Activated naive CD8-positive, alpha-beta T cell treated with anti-CD3 and anti-CD28 coated beads, Interleukin-2, amount 10 ng/mL, durations not matched to agents 7 days and 5 days (primary cell): ENCODE measurements around the gene ADAMTS15. TPM values are rescaled to one million over a fixed set of nuclear protein-coding genes. Genes with fewer than 3 reads are reported as not detected.

Experiments
- ATAC-seq: fragments of 150-1000 bp; cut with Tn5 transposase; one replicate; pipeline ENCODE4 v1.10.0; 2021; ENCODE audit warnings: low read depth, moderate library complexity
- POLR2A ChIA-PET: fragments of 350-600 bp; sonication (Branson Sonifier 250); formaldehyde crosslinking; loops from one replicate; lab custom pipeline; 2021; ENCODE audit warnings: antibody characterized with exemption; lab: Charles Lee
- DNase-seq: peaks from one replicate; pipeline ENCODE4 v3.0.0; 2021
- H3K27ac Mint-ChIP-seq: one replicate; pipeline ENCODE4 v1.8.0; 2022; ENCODE audit warnings: mild to moderate bottlenecking, mixed read lengths
- H3K27me3 Mint-ChIP-seq: one replicate; pipeline ENCODE4 v1.8.0; 2022; ENCODE audit warnings: mild to moderate bottlenecking, moderate library complexity, mixed read lengths
- H3K36me3 Mint-ChIP-seq: one replicate; pipeline ENCODE4 v1.8.0; 2021; ENCODE audit warnings: mild to moderate bottlenecking, mixed read lengths
- H3K4me1 Mint-ChIP-seq: one replicate; pipeline ENCODE4 v1.8.0; 2021; ENCODE audit warnings: mixed read lengths
- H3K4me3 Mint-ChIP-seq: one replicate; pipeline ENCODE4 v1.8.0; 2022; ENCODE audit warnings: mild to moderate bottlenecking, moderate library complexity, mixed read lengths
- H3K9me3 Mint-ChIP-seq: one replicate; pipeline ENCODE4 v1.8.0; 2021; ENCODE audit warnings: mixed read lengths
- total RNA-seq, 2 experiments: library from RNA; stranded (reverse); gene quantifications; one replicate each; pipeline ENCODE4 v1.2.3, GENCODE V29; 2021

Gene ADAMTS15
- total RNA-seq, 2 experiments from 2014 or later: 0.08 to 0.11 TPM

GRCh38 chr11:130515829-130516553 is 67.5 kb downstream of the ADAMTS15 start:
- Mint-ChIP-seq H3K4me1 (no peaks in the 10 kb centered on the region), H3K9me3 (no peaks in the 10 kb centered on the region), H3K36me3 (no peaks in the 10 kb centered on the region), H3K4me3 (no peak overlapping the region), H3K27me3 (peaks cover 3% of the 10 kb centered on the region), H3K27ac (no peak overlapping the region)
- no peak for ATAC-seq
- POLR2A ChIA-PET: no interaction called here
- no peak for DNase-seq

GRCh38 chr11:130516554-130517505 is 68.4 kb downstream of the ADAMTS15 start:
- no peaks in the 10 kb centered on the region for H3K4me1 Mint-ChIP-seq
- H3K4me3 Mint-ChIP-seq: no peak overlapping the region
- H3K36me3 Mint-ChIP-seq: no peaks in the 10 kb centered on the region
- no peak overlapping the region for H3K27ac Mint-ChIP-seq
- H3K9me3 Mint-ChIP-seq: no peaks in the 10 kb centered on the region
- DNase-seq: no peak
- H3K27me3 Mint-ChIP-seq: peaks cover 3% of the 10 kb centered on the region
- ATAC-seq: no peak
- POLR2A ChIA-PET: no interaction called here

DNA sequence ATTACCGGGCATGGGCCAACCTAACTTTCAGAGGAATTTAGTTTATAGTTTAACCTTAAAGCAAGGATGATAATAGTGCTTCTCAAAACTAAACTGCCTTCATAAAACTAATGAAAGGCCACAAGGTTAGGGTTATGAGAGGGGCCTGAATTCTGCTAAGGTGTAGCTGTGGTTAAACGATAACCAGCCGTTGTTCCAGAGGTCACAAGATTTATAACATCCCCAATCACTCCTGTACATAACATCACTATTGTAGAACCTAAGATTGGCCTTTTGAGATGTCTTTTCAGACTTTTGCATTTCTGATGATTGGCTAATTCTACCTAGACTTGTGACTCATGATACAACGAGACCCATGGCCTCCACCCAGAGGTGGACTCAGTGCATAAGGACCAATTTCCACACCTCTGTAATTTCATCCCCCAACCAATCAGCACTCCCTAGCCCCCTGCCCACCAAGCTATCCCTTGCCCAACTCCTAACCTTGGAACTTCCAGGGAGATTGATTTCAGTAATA is 69.8 kb downstream of the ADAMTS15 start:
- Mint-ChIP-seq H3K27me3 (peaks cover 3% of the 10 kb centered on the region), H3K4me3 (no peak overlapping the region), H3K27ac (no peak overlapping the region), H3K36me3 (no peaks in the 10 kb centered on the region), H3K4me1 (no peaks in the 10 kb centered on the region), H3K9me3 (no peaks in the 10 kb centered on the region)
- DNase-seq: no peak
- ATAC-seq: no peak
- POLR2A ChIA-PET: no interaction called here

DNA sequence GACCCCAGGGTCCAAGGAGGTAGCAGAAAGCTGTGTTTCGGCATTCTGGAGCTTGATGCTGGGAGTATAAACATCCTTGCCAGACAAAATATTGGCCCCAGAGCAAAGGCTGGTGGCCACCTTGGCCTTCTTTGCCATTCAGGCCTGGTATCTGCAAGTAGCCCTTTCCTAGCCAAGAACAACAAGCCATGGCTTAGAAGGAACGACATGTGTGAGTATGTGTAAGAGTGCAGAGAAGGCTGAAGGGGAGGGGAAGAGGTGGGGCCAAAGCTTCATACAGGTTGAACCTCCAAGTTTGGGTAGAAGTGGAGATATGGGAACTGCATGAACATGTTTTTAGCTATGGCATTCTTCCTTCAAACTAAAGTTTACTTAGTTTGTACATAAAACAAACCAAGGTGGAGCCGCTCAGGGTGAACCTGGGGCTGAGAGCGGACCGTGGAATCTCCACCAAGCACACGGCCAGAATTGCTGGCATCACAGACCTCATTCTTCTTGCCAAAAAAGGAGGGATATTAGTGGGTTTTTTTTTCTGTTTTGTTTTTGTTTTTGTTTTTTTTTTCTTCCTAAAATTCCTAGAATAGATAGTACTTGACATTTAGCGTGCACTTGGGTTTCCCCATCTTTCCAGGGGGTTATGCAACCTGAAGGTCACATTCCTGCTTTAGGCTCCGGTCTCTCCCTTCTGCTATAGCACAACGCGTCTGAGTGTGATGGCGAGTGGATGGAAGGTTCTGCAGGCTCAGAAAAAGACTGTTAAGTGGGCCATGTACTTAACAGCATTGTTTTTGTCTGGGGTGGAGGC is 70.9 kb downstream of the ADAMTS15 start:
- Mint-ChIP-seq H3K9me3 (no peaks in the 10 kb centered on the region), H3K27ac (no peak overlapping the region), H3K27me3 (peaks cover 6% of the 10 kb centered on the region), H3K36me3 (no peaks in the 10 kb centered on the region), H3K4me1 (no peaks in the 10 kb centered on the region), H3K4me3 (no peak overlapping the region)
- POLR2A ChIA-PET: no interaction called here
- ATAC-seq: no peak
- DNase-seq: no peak

DNA sequence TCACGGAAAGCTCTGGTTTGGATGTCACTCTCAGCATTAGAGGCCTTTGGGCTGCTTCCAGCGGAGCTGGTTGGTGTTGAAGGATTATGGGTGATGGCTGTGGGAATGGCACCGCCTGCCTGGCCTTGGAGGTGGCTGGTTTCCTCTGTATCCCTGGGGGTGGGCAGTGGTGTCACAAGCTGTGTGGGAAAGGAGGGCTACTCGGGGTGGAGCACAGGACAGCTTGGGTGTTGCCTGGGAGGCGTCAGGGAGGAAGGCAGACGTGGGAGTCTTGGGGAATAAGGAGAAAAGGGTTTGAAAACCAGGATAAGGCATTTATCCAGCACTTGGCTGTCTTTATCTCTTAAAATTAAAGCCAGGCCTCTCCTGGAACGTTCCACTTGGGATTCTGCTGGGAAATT is 71.8 kb downstream of the ADAMTS15 start:
- no peak for DNase-seq

GRCh38 chr11:130522284-130522961 is 74.0 kb downstream of the ADAMTS15 start:
- no peak for ATAC-seq
- Mint-ChIP-seq H3K36me3 (no peaks in the 10 kb centered on the region), H3K27ac (no peak overlapping the region), H3K9me3 (no peaks in the 10 kb centered on the region), H3K4me1 (peaks cover 3% of the 10 kb centered on the region), H3K27me3 (peaks cover 9% of the 10 kb centered on the region), H3K4me3 (no peak overlapping the region)
- no peak for DNase-seq
- POLR2A ChIA-PET: no interaction called here

More for the DNA sequence above, 71.8 kb downstream of the ADAMTS15 start:
- Mint-ChIP-seq H3K4me3 (no peak overlapping the region), H3K36me3 (no peaks in the 10 kb centered on the region), H3K4me1 (no peaks in the 10 kb centered on the region), H3K27me3 (peaks cover 6% of the 10 kb centered on the region), H3K9me3 (no peaks in the 10 kb centered on the region), H3K27ac (no peak overlapping the region)
- POLR2A ChIA-PET: no interaction called here
- no peak for ATAC-seq

- no peaks in the 10 kb centered on the region for H3K9me3 Mint-ChIP-seq
- H3K27me3 Mint-ChIP-seq: peaks cover 9% of the 10 kb centered on the region
- H3K27ac Mint-ChIP-seq: no peak overlapping the region
- DNase-seq (no peak), ATAC-seq (no peak)
- no peak overlapping the region for H3K4me3 Mint-ChIP-seq
- no peaks in the 10 kb centered on the region for H3K36me3 Mint-ChIP-seq
- POLR2A ChIA-PET: no interaction called here
- peaks cover 3% of the 10 kb centered on the region for H3K4me1 Mint-ChIP-seq
These were observed 74.7 kb downstream of the ADAMTS15 start for GRCh38 chr11:130523166-130523565.

DNA sequence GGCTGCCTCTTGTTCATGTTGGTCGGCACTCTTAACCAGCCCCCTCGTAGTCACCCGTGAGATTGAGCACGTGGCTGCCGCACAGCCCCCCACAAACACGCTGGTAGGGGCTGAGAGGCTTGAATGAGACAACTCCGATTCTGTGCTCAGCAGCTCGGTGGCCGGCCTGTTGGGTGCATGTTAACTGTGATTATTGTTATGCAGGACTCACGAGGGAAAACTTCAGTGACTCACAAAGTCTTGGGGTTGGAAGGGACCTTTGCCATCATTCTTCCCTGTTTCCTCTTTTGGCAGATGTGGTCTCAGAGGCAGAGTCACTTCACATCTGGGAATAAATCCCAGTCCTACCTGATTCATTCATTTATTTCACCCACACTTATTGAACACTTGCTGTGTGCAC is 75.2 kb downstream of the ADAMTS15 start:
- no peaks in the 10 kb centered on the region for H3K36me3 Mint-ChIP-seq
- H3K4me3 Mint-ChIP-seq: no peak overlapping the region
- POLR2A ChIA-PET: no interaction called here
- H3K27ac Mint-ChIP-seq: no peak overlapping the region
- ATAC-seq: no peak
- no peak for DNase-seq
- H3K27me3 Mint-ChIP-seq: peaks cover 9% of the 10 kb centered on the region
- H3K9me3 Mint-ChIP-seq: no peaks in the 10 kb centered on the region
- H3K4me1 Mint-ChIP-seq: peaks cover 3% of the 10 kb centered on the region

GRCh38 chr11:130524132-130524790 is 75.8 kb downstream of the ADAMTS15 start:
- H3K27ac Mint-ChIP-seq: no peak overlapping the region
- DNase-seq: no peak
- H3K36me3 Mint-ChIP-seq: no peaks in the 10 kb centered on the region
- POLR2A ChIA-PET: no interaction called here
- H3K9me3 Mint-ChIP-seq: no peaks in the 10 kb centered on the region
- H3K4me1 Mint-ChIP-seq: peaks cover 3% of the 10 kb centered on the region
- no peak overlapping the region for H3K4me3 Mint-ChIP-seq
- H3K27me3 Mint-ChIP-seq: peaks cover 9% of the 10 kb centered on the region
- no peak for ATAC-seq

GRCh38 chr11:130525307-130525706 is 76.9 kb downstream of the ADAMTS15 start:
- POLR2A ChIA-PET: no interaction called here
- H3K4me1 Mint-ChIP-seq: peaks cover 3% of the 10 kb centered on the region
- H3K27me3 Mint-ChIP-seq: peaks cover 6% of the 10 kb centered on the region
- no peaks in the 10 kb centered on the region for H3K36me3 Mint-ChIP-seq
- no peaks in the 10 kb centered on the region for H3K9me3 Mint-ChIP-seq
- ATAC-seq: no peak
- H3K4me3 Mint-ChIP-seq: no peak overlapping the region
- H3K27ac Mint-ChIP-seq: no peak overlapping the region
- DNase-seq: no peak
